Measurements from ENCODE around the gene ZNF433. TPM values are rescaled to one million over a fixed set of nuclear protein-coding genes. Genes with fewer than 3 reads are reported as not detected.

The ZNF433 gene
- total and polyA plus RNA-seq, 2 experiments from 2014 or later, result 2.0 to 3.4 TPM

DNA sequence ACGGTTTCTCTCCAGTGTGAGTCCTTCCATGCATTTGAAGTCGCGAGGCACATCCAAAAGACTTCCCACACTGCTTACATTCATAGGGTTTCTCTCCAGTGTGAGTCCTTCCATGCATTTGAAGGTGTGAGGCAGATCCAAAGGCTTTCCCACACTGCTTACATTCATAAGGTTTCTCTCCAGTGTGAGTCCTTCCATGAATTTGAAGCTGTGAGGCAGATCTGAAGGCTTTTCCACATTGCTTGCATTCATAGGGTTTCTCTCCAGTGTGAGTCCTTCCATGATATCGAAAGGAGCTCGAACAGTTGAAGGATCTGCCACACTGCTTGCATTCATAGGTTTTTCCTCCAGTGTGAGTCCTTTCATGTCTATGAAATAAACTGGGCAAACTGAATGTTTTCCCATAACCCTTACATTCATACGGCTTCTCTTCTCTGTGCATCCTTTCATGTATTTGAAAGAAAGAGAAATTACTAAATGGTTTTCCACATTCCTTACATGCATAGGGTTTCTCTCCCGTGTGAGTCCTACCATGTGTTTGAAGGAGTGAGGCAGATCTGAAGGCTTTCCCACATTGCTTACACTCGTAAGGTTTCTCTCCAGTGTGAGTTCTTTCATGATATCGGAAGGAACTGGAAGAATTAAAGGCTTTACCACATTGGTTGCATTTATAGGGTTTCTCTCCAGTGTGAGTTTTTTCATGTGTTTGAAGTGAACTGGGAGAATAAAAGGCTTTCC, 20.3 kb downstream of the ZNF433 start (continued):
- TF ChIP-seq ZNF462 (CRISPR knock-in tag; IDR thresholded peaks at IDR 0.05), result no peak
- no peak for TF ChIP-seq ZNF331 (CRISPR knock-in tag; IDR thresholded peaks at IDR 0.05; ENCODE audit: low read depth)
- no peak for TF ChIP-seq CREB1 (CRISPR knock-in tag; IDR thresholded peaks at IDR 0.05; ENCODE audit: low read depth)

DNA sequence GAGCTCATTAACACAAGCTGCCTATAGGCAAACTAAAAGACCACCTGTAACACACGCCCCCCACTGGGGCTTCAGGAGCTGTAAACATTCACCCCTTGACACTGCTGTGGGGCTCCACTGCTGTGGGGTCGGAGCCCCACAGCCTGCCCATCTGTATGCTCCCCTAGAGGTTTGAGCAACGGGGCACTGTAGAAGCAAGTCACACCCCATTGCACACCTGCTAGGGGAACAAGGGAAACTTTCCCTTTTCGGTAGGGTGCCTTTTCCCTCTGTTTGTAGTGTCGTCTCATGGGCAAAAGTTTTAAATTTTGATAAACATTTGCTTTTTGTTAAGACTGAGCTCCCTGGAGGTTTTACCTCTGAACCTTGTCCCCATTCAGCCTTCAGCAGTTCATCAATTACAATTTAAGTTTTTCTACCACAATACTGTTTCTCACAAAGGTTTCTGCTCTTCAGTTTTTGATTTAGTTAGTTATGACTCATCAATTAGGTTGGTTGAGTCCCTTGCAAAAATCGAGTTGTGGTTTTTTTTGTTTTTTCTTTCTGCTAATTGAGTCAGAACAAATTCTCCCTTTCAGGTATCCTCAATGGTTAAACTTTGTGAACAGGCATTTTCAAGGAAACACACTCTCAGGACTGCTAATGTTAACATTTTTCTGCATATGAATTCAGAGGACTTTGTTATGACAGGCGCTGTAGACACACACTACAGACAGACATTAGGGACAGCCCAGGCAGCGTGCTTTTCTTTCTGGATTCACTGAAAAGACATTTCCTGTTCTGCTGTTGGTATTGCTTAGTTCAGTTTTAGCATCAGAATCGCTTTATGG, 35.1 kb downstream of the ZNF433 start:
- Mint-ChIP-seq H3K27me3 (ENCODE audit: insufficient read depth, low read depth, poor library complexity) (peaks cover 5% of the 10 kb centered on the region), H3K9me3 (peaks cover 86% of the 10 kb centered on the region), H3K4me1 (no peaks in the 10 kb centered on the region), H3K36me3 (ENCODE audit: low read depth) (peaks cover 18% of the 10 kb centered on the region), H3K27ac (no peak overlapping the region), H3K4me3 (no peak overlapping the region)
- H3K4me2 ChIP-seq, result no peak overlapping the region
- DNase-seq (ENCODE audit: low spot score), result no peak
- H3K36me3 ChIP-seq (ENCODE audit: insufficient read depth), result peaks cover 15% of the 10 kb centered on the region
- H3K4me3 ChIP-seq, result no peak overlapping the region
- no peaks in the 10 kb centered on the region for H3K9me2 ChIP-seq (ENCODE audit: insufficient read depth)
- peaks cover 77% of the 10 kb centered on the region for H3K79me2 ChIP-seq (replicated peaks; ENCODE audit: insufficient read depth)
- ATAC-seq, result no peak
- no peaks in the 10 kb centered on the region for H3K27me3 ChIP-seq (ENCODE audit: insufficient read depth)
- TF ChIP-seq EZH2 (IDR thresholded peaks at IDR 0.05; ENCODE audit: low read depth, unreplicated experiment), result no peak
- peaks cover 28% of the 10 kb centered on the region for H4K20me1 ChIP-seq (replicated peaks; ENCODE audit: insufficient read depth)
- no peak overlapping the region for H3K27ac ChIP-seq (ENCODE audit: low read depth)
- no peaks in the 10 kb centered on the region for H3F3A ChIP-seq (replicated peaks; ENCODE audit: low read depth)
- no peak overlapping the region for H2AFZ ChIP-seq
- peaks cover 7% of the 10 kb centered on the region for H3K4me1 ChIP-seq (ENCODE audit: insufficient read depth)

Measured in GM23338 (cell line).